Measurements from ENCODE around the gene RNASE7. TPM values are rescaled to one million over a fixed set of nuclear protein-coding genes. Genes with fewer than 3 reads are reported as not detected.

Gene RNASE7
- total and polyA plus RNA-seq, 2 donors from 2014 or later = not detected

GRCh38 chr14:21016413-21017190 lies 25.6 kb upstream of the RNASE7 start:
- no peak for TF ChIP-seq CTCF (IDR thresholded peaks at IDR 0.05; ENCODE audit: borderline replicate concordance, extremely low read depth, insufficient read depth)
- Histone ChIP-seq H3K27ac (ENCODE audit: low read depth in 2 of 2, low read length in 2 of 2) (no peak overlapping the region), H3K27me3 (ENCODE audit: control insufficient read depth, insufficient read depth, low read length) (no peaks in the 10 kb centered on the region), H3K9me3 (ENCODE audit: control insufficient read depth in 2 of 3, insufficient read depth in 1 of 3, low read length in 3 of 3) (no peaks in the 10 kb centered on the region), H3K4me1 (ENCODE audit: control insufficient read depth in 2 of 3, insufficient read depth in 2 of 3, low read depth in 1 of 3, low read length in 3 of 3) (peaks cover 0 to 4% (median 0%) of the 10 kb centered on the region in 3 donors), H3K4me3 (ENCODE audit: low read length in 3 of 3) (no peak overlapping the region), H3K9ac (ENCODE audit: low read length in 3 of 3) (no peak overlapping the region), H3K36me3 (ENCODE audit: control insufficient read depth in 2 of 3, insufficient read depth in 3 of 3, low read length in 3 of 3) (peaks cover 0 to 24% (median 16%) of the 10 kb centered on the region in 3 donors)
- FAIRE-seq (no peak), DNase-seq (no peak)
- intact Hi-C loops (cut with DNase I) = loop anchor here (10.0 kb wide), 1 partner anchor 68 kb away; no protein-coding TSS in a partner anchor

- H3K27me3 ChIP-seq (ENCODE audit: control insufficient read depth, insufficient read depth, low read length) = no peaks in the 10 kb centered on the region
- H3K4me1 ChIP-seq (ENCODE audit: control insufficient read depth in 2 of 3, insufficient read depth in 2 of 3, low read depth in 1 of 3, low read length in 3 of 3) = peaks cover 0 to 4% (median 0%) of the 10 kb centered on the region in 3 donors
- FAIRE-seq = no peak
- intact Hi-C loops (cut with DNase I) = loop anchor here (10.0 kb wide), 1 partner anchor 67 kb away; no protein-coding TSS in a partner anchor
- no peaks in the 10 kb centered on the region for H3K9me3 ChIP-seq (ENCODE audit: control insufficient read depth in 2 of 3, insufficient read depth in 1 of 3, low read length in 3 of 3)
- DNase-seq = no peak
- H3K36me3 ChIP-seq (ENCODE audit: control insufficient read depth in 2 of 3, insufficient read depth in 3 of 3, low read length in 3 of 3) = peaks cover 0 to 24% (median 16%) of the 10 kb centered on the region in 3 donors
- no peak overlapping the region for H3K27ac ChIP-seq (ENCODE audit: low read depth in 2 of 2, low read length in 2 of 2)
- H3K9ac ChIP-seq (ENCODE audit: low read length in 3 of 3) = no peak overlapping the region
- no peak for TF ChIP-seq CTCF (IDR thresholded peaks at IDR 0.05; ENCODE audit: borderline replicate concordance, extremely low read depth, insufficient read depth)
- no peak overlapping the region for H3K4me3 ChIP-seq (ENCODE audit: low read length in 3 of 3)
Observed at GRCh38 chr14:21017528-21018245, 24.5 kb upstream of the RNASE7 start.

- intact Hi-C loops (cut with DNase I) = loop anchor here (10.0 kb wide), 1 partner anchor 67 kb away; no protein-coding TSS in a partner anchor
- Histone ChIP-seq H3K27me3 (ENCODE audit: control insufficient read depth, insufficient read depth, low read length) (no peaks in the 10 kb centered on the region), H3K4me1 (ENCODE audit: control insufficient read depth in 2 of 3, insufficient read depth in 2 of 3, low read depth in 1 of 3, low read length in 3 of 3) (peaks cover 0 to 9% (median 0%) of the 10 kb centered on the region in 3 donors), H3K4me3 (ENCODE audit: low read length in 3 of 3) (no peak overlapping the region), H3K27ac (ENCODE audit: low read depth in 2 of 2, low read length in 2 of 2) (no peak overlapping the region), H3K36me3 (ENCODE audit: control insufficient read depth in 2 of 3, insufficient read depth in 3 of 3, low read length in 3 of 3) (peaks cover 0 to 24% (median 16%) of the 10 kb centered on the region in 3 donors), H3K9me3 (ENCODE audit: control insufficient read depth in 2 of 3, insufficient read depth in 1 of 3, low read length in 3 of 3) (no peaks in the 10 kb centered on the region), H3K9ac (ENCODE audit: low read length in 3 of 3) (no peak overlapping the region)
- no peak for FAIRE-seq
- DNase-seq = no peak
- no peak for TF ChIP-seq CTCF (IDR thresholded peaks at IDR 0.05; ENCODE audit: borderline replicate concordance, extremely low read depth, insufficient read depth)
Observed at GRCh38 chr14:21018286-21018685, 23.9 kb upstream of the RNASE7 start.
